A673 (cell line): ENCODE data around the gene TECPR2. TPM values are rescaled to one million over a fixed set of nuclear protein-coding genes. Genes with fewer than 3 reads are reported as not detected.

Experiments used
- BruUV-seq: library from RNA; stranded (reverse); fragments of 400-500 nt; replicated peaks from 2 replicates; lab custom pipeline; 2021; lab: Mats Ljungman, UMichigan
- CTCF ChIA-PET: fragments of 300-600 bp; sonication (Branson Sonifier 250); formaldehyde crosslinking; loops from one replicate; lab custom pipeline; 2022; ENCODE audit warnings: antibody characterized with exemption; lab: Charles Lee
- POLR2A ChIA-PET: fragments of 300-600 bp; sonication (Branson Sonifier 250); formaldehyde crosslinking; loops from one replicate; lab custom pipeline; 2022; ENCODE audit warnings: antibody characterized with exemption; ENCODE audit not compliant: low non-redundant PET; lab: Charles Lee
- DNase-seq: peaks from one replicate; pipeline ENCODE4 v3.0.0-alpha.2; 2015; ENCODE audit warnings: low spot score
- H3K27ac ChIP-seq: fragments of 200-600 bp; sonication (generic); 2 replicates; pipeline ENCODE4 v1.5.1; 2016; ENCODE audit warnings: mixed run types, low read depth, mild to moderate bottlenecking, mixed read lengths, antibody characterized with exemption, low read length; ENCODE audit not compliant: poor library complexity, severe bottlenecking
- H3K27me3 ChIP-seq: fragments of 200-600 bp; sonication (generic); replicated peaks from 2 replicates; pipeline ENCODE4 v1.6.1; 2017; ENCODE audit warnings: mixed run types, low read depth, mild to moderate bottlenecking, mixed read lengths, antibody characterized with exemption, low read length; ENCODE audit not compliant: insufficient read depth, poor library complexity
- H3K36me3 ChIP-seq: fragments of 200-600 bp; sonication (generic); 2 replicates; pipeline ENCODE4 v1.6.1; 2016; ENCODE audit warnings: mixed run types, mild to moderate bottlenecking, mixed read lengths, antibody characterized with exemption, low read length; ENCODE audit not compliant: insufficient read depth, poor library complexity, severe bottlenecking
- H3K4me1 ChIP-seq: fragments of 200-600 bp; sonication (generic); 2 replicates; pipeline ENCODE4 v1.6.1; 2017; ENCODE audit warnings: mixed run types, mild to moderate bottlenecking, mixed read lengths, antibody characterized with exemption, low read length; ENCODE audit not compliant: insufficient read depth, poor library complexity, severe bottlenecking
- H3K4me3 ChIP-seq: fragments of 200-600 bp; sonication (generic); 2 replicates; pipeline ENCODE4 v1.5.1; 2016; ENCODE audit warnings: low read depth, mixed run types, mild to moderate bottlenecking, mixed read lengths, low read length; ENCODE audit not compliant: poor library complexity, severe bottlenecking
- H3K9me3 ChIP-seq: fragments of 200-600 bp; sonication (generic); 2 replicates; pipeline ENCODE4 v1.6.1; 2016; ENCODE audit warnings: mixed run types, low read depth, mild to moderate bottlenecking, mixed read lengths, antibody characterized with exemption, low read length; ENCODE audit not compliant: poor library complexity, severe bottlenecking
- CTCF ChIP-seq: fragments of 300-800, 200-600 bp; sonication (generic); conservative IDR thresholded peaks from 2 replicates; pipeline ENCODE4 v1.5.1; 2017; ENCODE audit warnings: low read depth, mild to moderate bottlenecking, antibody characterized with exemption, low read length, moderate library complexity, mixed read lengths
- EZH2 ChIP-seq: fragments of 200-600 bp; sonication (generic); IDR thresholded peaks from 2 replicates; pipeline ENCODE4 v1.6.1; 2017; ENCODE audit warnings: borderline replicate concordance, low read depth, mild to moderate bottlenecking, mixed read lengths, antibody characterized with exemption, low read length; ENCODE audit not compliant: poor library complexity, severe bottlenecking
- intact Hi-C: fragments of 100-400 bp; cut with micrococcal nuclease; formaldehyde crosslinking; loops from one replicate; pipeline ENCODE4 v1.10.0; 2022; ENCODE audit not compliant: unreplicated experiment
- total RNA-seq: library from RNA; stranded (reverse); gene quantifications from 2 replicates; pipeline ENCODE4 v1.2.3, GENCODE V29; 2021

TECPR2 gene
- total RNA-seq, 1 experiment from 2014 or later: 22.1 TPM

DNA sequence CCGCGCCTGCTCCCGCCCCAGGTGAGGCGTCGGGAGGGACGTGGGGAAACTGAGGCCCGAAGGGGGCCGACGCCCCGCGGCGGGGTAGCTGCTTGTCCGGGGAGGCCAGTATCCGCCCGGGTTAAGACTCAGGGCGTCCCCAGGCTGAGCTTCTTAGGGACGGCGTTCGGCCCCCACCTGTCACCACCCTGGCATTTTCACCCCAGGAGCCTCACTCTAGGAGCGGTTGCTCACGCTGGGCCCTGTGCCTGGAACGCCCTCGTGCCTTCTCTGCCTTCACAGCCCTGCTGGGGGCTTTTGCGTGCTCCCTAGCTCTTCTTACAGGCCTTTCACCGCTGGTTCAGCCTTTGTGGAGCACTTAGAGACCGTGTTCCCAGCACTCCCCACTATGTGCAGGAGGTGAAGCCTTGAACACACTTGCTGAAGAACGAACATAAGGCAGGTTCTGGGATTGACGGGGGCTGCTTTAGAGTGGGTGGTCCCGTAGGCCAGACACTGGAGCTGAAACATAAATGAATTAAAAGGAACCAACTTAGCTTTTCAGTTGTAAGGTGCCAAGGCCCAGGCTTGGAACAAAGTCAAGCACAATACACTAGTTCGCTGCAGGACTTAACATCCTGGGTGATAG, 42.6 kb upstream of the TECPR2 start:
- Histone ChIP-seq H3K9me3 (no peaks in the 10 kb centered on the region), H3K4me1 (peaks cover 21% of the 10 kb centered on the region), H3K27me3 (no peaks in the 10 kb centered on the region), H3K27ac (peak overlapping the region; percentile 79), H3K36me3 (no peaks in the 10 kb centered on the region), H3K4me3 (peak overlapping the region; percentile 68)
- DNase-seq: peak; percentile 57
- POLR2A ChIA-PET: interaction anchor here (0.6 kb wide), 2 partner anchors 12 to 324 kb away, joined by 5 to 11 read pairs; no protein-coding TSS in a partner anchor
- no peak for TF ChIP-seq CTCF
- TF ChIP-seq EZH2: no peak
- intact Hi-C loops: no loop called here
- CTCF ChIA-PET: no interaction called here
- BruUV-seq: no TSS peak

GRCh38 chr14:102320671-102321455, 41.9 kb upstream of the TECPR2 start:
- TSS peak; percentile 63 for BruUV-seq
- peak overlapping the region; percentile 68 for H3K4me3 ChIP-seq
- no peak for DNase-seq
- TF ChIP-seq EZH2 (no peak), CTCF (no peak)
- H3K9me3 ChIP-seq: no peaks in the 10 kb centered on the region
- ChIA-PET POLR2A (interaction anchor here (0.6 kb wide), 1 partner anchor 325 kb away, joined by 11 read pairs; no protein-coding TSS in a partner anchor), CTCF (interaction anchor here (0.5 kb wide), 1 partner anchor 260 kb away, joined by 5 read pairs; no protein-coding TSS in a partner anchor)
- peaks cover 21% of the 10 kb centered on the region for H3K4me1 ChIP-seq
- H3K27ac ChIP-seq: peak overlapping the region; percentile 79
- intact Hi-C loops: no loop called here
- no peaks in the 10 kb centered on the region for H3K36me3 ChIP-seq
- no peaks in the 10 kb centered on the region for H3K27me3 ChIP-seq

- no peak overlapping the region for H3K27ac ChIP-seq
- no peaks in the 10 kb centered on the region for H3K27me3 ChIP-seq
- ChIA-PET CTCF (interaction anchor here (0.5 kb wide), 1 partner anchor 260 kb away, joined by 5 read pairs; no protein-coding TSS in a partner anchor), POLR2A (no interaction called here)
- no peaks in the 10 kb centered on the region for H3K36me3 ChIP-seq
- H3K4me1 ChIP-seq: peaks cover 21% of the 10 kb centered on the region
- no peak for TF ChIP-seq CTCF
- H3K9me3 ChIP-seq: no peaks in the 10 kb centered on the region
- no peak for DNase-seq
- intact Hi-C loops: no loop called here
- BruUV-seq: no TSS peak
- H3K4me3 ChIP-seq: no peak overlapping the region
Observed at GRCh38 chr14:102321456-102322422, 41.0 kb upstream of the TECPR2 start.
